HepG2 (cell line): ENCODE measurements around the gene CCRL2. TPM values are rescaled to one million over a fixed set of nuclear protein-coding genes. Genes with fewer than 3 reads are reported as not detected.

ENCODE experiments used
- ATAC-seq: fragments of 200-7000 bp; cut with Tn5 transposase; 3 replicates; pipeline ENCODE4 v1.9.1; 2020; ENCODE audit warnings: mild to moderate bottlenecking, moderate library complexity
- BruUV-seq: library from RNA; stranded (reverse); fragments of 400-500 nt; replicated peaks from 2 replicates; lab custom pipeline; 2021; lab: Mats Ljungman, UMichigan
- CTCF ChIA-PET: fragments of 300-600 bp; formaldehyde crosslinking; extraction: SDS; loops from one replicate; lab custom pipeline; 2021; ENCODE audit warnings: low total read pairs, inconsistent platforms, low intra/inter-chr PET ratio; lab: Yijun Ruan, JAX
- POLR2A ChIA-PET: fragments of 350-600 bp; sonication (Branson Sonifier 250); formaldehyde crosslinking; loops from one replicate; lab custom pipeline; 2020; ENCODE audit warnings: antibody characterized with exemption, inconsistent platforms; lab: Yijun Ruan, JAX
- DNase-seq: peaks from one replicate; pipeline ENCODE4 v3.0.0-alpha.2; 2015; ENCODE audit warnings: low spot score
- FAIRE-seq: peaks from 3 replicates; lab custom pipeline; 2011; peaks lifted over from hg19 to GRCh38; lab: Jason Lieb, UNC
- H2AFZ ChIP-seq: one replicate; pipeline ENCODE4 v1.6.1; 2011; ENCODE audit warnings: low read length, inconsistent platforms
- H3K27ac ChIP-seq: fragments of 300-600 bp; 3 replicates; pipeline ENCODE4 v1.8.0; 2011; ENCODE audit warnings: mixed run types, mild to moderate bottlenecking, mixed read lengths, low read length, inconsistent platforms; ENCODE audit not compliant: insufficient read depth; ENCODE audit errors: extremely low read length
- H3K27me3 ChIP-seq, 2 experiments: fragments of 200-600 bp in 1 of 2; 2 replicates in 1 of 2; 3 replicates in 1 of 2; pipeline versions ENCODE4 v1.6.0 to v1.8.0; 2011; ENCODE audit warnings: low read length in 2 of 2, mild to moderate bottlenecking in 2 of 2, moderate library complexity in 2 of 2, inconsistent platforms in 1 of 2; ENCODE audit not compliant: insufficient read depth in 2 of 2, control insufficient read depth in 1 of 2
- H3K36me3 ChIP-seq, 2 experiments: fragments of 200-600 bp in 1 of 2; replicated peaks in 1 of 2; 2 replicates in 1 of 2; 3 replicates in 1 of 2; pipeline versions ENCODE4 v1.5.1 to v1.8.0; 2011; ENCODE audit warnings: low read length in 2 of 2, inconsistent platforms in 1 of 2; ENCODE audit not compliant: insufficient read depth in 2 of 2, control insufficient read depth in 1 of 2
- H3K4me1 ChIP-seq: 2 replicates; pipeline ENCODE4 v1.5.1; 2012; ENCODE audit warnings: low read length, inconsistent platforms; ENCODE audit not compliant: insufficient read depth
- H3K4me2 ChIP-seq: 2 replicates; pipeline ENCODE4 v1.6.0; 2011; ENCODE audit warnings: low read depth, low read length, inconsistent platforms
- H3K4me3 ChIP-seq, 3 experiments: fragments of 200-600 bp in 1 of 3; sonication (generic), shearing (Covaris generic) in 1 of 3; replicated peaks in 1 of 3; 2 replicates each; pipeline ENCODE4 v1.5.1; 2011 to 2016; ENCODE audit warnings: low read length in 3 of 3, inconsistent platforms in 2 of 3, low read depth in 2 of 3, mild to moderate bottlenecking in 2 of 3, control low read depth in 1 of 3, mixed read lengths in 1 of 3; ENCODE audit not compliant: insufficient read depth in 1 of 3
- H3K79me2 ChIP-seq: one replicate; pipeline ENCODE4 v1.6.1; 2011; ENCODE audit warnings: low read length, inconsistent platforms; ENCODE audit not compliant: insufficient read depth
- H3K9ac ChIP-seq: 2 replicates; pipeline ENCODE4 v1.6.0; 2011; ENCODE audit warnings: mild to moderate bottlenecking, low read depth, low read length, inconsistent platforms; ENCODE audit not compliant: insufficient read depth
- H3K9me3 ChIP-seq: 2 replicates; pipeline ENCODE4 v1.5.1; 2012; ENCODE audit warnings: mild to moderate bottlenecking, low read length
- H4K20me1 ChIP-seq: 2 replicates; pipeline ENCODE4 v1.6.0; 2011; ENCODE audit warnings: inconsistent platforms, mild to moderate bottlenecking, low read length, moderate library complexity; ENCODE audit not compliant: insufficient read depth
- ZNF121 ChIP-seq: sonication (generic); formaldehyde crosslinking; IDR thresholded peaks from 2 replicates; pipeline ENCODE4 v1.5.0; 2020; ENCODE audit warnings: mild to moderate bottlenecking, missing genetic modification reagents
- WGBS: methylation state at CpG from one replicate; pipeline ENCODE4 v1.1.6; 2017; ENCODE audit warnings: low lambda C conversion rate; 5-methylcytosine and 5-hydroxymethylcytosine counted together
- in situ Hi-C: cut with HindIII; loops from 2 replicates; pipeline ENCODE4 v1.10.0; 2017; ENCODE audit warnings: low pct_unique_long_range_greater_than_20kb; ENCODE audit not compliant: extremely low pct_ligation_motif_present
- intact Hi-C: fragments of 100-400 bp; cut with micrococcal nuclease; formaldehyde crosslinking; loops from one replicate; pipeline ENCODE4 v1.10.0; 2022; ENCODE audit not compliant: unreplicated experiment
- polyA plus RNA-seq, 8 experiments: library from polyadenylated mRNA; depleted of rRNA in 3 of 8; stranded (reverse) in 7 of 8; unstranded in 1 of 8; fragments of >200 nt; fragmentation: Illumina TruSeq in 4 of 8; extraction: Trizol in 4 of 8; gene quantifications; 2 replicates each; pipeline versions ENCODE4 v1.2.1 to v1.2.3, GENCODE V29; 2011 to 2016; ENCODE audit warnings: low read depth in 4 of 8, missing spikeins in 1 of 8, mixed read lengths in 1 of 8; ENCODE audit not compliant: insufficient read depth in 1 of 8
- total RNA-seq, 5 experiments: library from RNA; depleted of rRNA; stranded (reverse); fragments of >200 nt; fragmentation: Illumina TruSeq; extraction: Trizol; gene quantifications; 2 replicates each; pipeline ENCODE4 v1.2.3, GENCODE V29; 2016; ENCODE audit warnings: low read depth in 1 of 5
- TF ChIP-seq, protein P1 (sequence below): sonication (generic); formaldehyde crosslinking; IDR thresholded peaks from 2 replicates; pipeline ENCODE4 v1.4.0; 2020; ENCODE audit warnings: missing genetic modification reagents

CCRL2 gene
- total and polyA plus RNA-seq, 2 of the 13 experiments (the other 11 are each of a cell fraction or from before 2014, with no cell fraction given), result not detected

- Histone ChIP-seq H3K9me3 (no peaks in the 10 kb centered on the region), H3K9ac (no peak within 1 kb of the TSS), H3K4me3 (no peak within 1 kb of the TSS), H3K36me3 (no peaks in the 10 kb centered on the region), H3K27me3 (peaks cover 2 to 12% of the 10 kb centered on the region in 2 experiments; a peak in 3 of 5 replicates), H2AFZ (no peak within 1 kb of the TSS), H3K79me2 (no peaks in the 10 kb centered on the region), H3K4me2 (no peak within 1 kb of the TSS), H3K4me1 (peaks cover 13% of the 10 kb centered on the region), H3K27ac (no peak within 1 kb of the TSS), H4K20me1 (no peaks in the 10 kb centered on the region)
- ChIA-PET POLR2A (no interaction called here), CTCF (no interaction called here)
- DNase-seq (no peak), FAIRE-seq (no peak), ATAC-seq (no peak)
- in situ Hi-C loops (no loop called here), intact Hi-C loops (no loop called here)
- under 1% methylated on average over 5 of the region's 5 CpGs for WGBS
- BruUV-seq, result no TSS peak
- TF ChIP-seq, protein P1, sequence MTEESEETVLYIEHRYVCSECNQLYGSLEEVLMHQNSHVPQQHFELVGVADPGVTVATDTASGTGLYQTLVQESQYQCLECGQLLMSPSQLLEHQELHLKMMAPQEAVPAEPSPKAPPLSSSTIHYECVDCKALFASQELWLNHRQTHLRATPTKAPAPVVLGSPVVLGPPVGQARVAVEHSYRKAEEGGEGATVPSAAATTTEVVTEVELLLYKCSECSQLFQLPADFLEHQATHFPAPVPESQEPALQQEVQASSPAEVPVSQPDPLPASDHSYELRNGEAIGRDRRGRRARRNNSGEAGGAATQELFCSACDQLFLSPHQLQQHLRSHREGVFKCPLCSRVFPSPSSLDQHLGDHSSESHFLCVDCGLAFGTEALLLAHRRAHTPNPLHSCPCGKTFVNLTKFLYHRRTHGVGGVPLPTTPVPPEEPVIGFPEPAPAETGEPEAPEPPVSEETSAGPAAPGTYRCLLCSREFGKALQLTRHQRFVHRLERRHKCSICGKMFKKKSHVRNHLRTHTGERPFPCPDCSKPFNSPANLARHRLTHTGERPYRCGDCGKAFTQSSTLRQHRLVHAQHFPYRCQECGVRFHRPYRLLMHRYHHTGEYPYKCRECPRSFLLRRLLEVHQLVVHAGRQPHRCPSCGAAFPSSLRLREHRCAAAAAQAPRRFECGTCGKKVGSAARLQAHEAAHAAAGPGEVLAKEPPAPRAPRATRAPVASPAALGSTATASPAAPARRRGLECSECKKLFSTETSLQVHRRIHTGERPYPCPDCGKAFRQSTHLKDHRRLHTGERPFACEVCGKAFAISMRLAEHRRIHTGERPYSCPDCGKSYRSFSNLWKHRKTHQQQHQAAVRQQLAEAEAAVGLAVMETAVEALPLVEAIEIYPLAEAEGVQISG (CRISPR knock-in tag), result no peak
Observed at GRCh38 chr3:46370839-46371518, 36.1 kb upstream of the CCRL2 start, which contains the start of gene CCR5. Gene CCR5 (plus strand): TSS chr3:46370946. CDS start chr3:46372903, 1,957 bp downstream.

DNA sequence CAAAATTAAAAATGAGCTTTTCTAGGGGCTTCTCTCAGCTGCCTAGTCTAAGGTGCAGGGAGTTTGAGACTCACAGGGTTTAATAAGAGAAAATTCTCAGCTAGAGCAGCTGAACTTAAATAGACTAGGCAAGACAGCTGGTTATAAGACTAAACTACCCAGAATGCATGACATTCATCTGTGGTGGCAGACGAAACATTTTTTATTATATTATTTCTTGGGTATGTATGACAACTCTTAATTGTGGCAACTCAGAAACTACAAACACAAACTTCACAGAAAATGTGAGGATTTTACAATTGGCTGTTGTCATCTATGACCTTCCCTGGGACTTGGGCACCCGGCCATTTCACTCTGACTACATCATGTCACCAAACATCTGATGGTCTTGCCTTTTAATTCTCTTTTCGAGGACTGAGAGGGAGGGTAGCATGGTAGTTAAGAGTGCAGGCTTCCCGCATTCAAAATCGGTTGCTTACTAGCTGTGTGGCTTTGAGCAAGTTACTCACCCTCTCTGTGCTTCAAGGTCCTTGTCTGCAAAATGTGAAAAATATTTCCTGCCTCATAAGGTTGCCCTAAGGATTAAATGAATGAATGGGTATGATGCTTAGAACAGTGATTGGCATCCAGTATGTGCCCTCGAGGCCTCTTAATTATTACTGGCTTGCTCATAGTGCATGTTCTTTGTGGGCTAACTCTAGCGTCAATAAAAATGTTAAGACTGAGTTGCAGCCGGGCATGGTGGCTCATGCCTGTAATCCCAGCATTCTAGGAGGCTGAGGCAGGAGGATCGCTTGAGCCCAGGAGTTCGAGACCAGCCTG lies 35.3 kb upstream of the CCRL2 start:
- DNase-seq, result no peak
- Histone ChIP-seq H3K27ac (no peak overlapping the region), H3K27me3 (peaks cover 2 to 12% of the 10 kb centered on the region in 2 experiments; a peak in 3 of 5 replicates), H2AFZ (no peak overlapping the region), H3K79me2 (no peaks in the 10 kb centered on the region), H3K4me1 (peaks cover 13% of the 10 kb centered on the region), H3K9me3 (no peaks in the 10 kb centered on the region), H3K36me3 (no peaks in the 10 kb centered on the region), H3K4me3 (no peak overlapping the region), H3K4me2 (no peak overlapping the region)
- in situ Hi-C loops (no loop called here), intact Hi-C loops (loop anchor here (2.0 kb wide), 1 partner anchor 95 kb away; no protein-coding TSS in a partner anchor)
- FAIRE-seq, result no peak
- POLR2A ChIA-PET, result no interaction called here
- BruUV-seq, result no TSS peak
- WGBS, result 24% methylated on average over 10 of the region's 10 CpGs
- CTCF ChIA-PET, result no interaction called here
- ATAC-seq, result no peak
- TF ChIP-seq ZNF121, result no peak
- TF ChIP-seq, all 625 proteins: peak for 0
- Histone ChIP-seq H3K9ac (no peak overlapping the region), H4K20me1 (no peaks in the 10 kb centered on the region)
